Heart left ventricle (tissue), 13 donors: ENCODE measurements around the gene WDR89.

Experiments
- POLR2A ChIP-seq, 2 donors: fragments of 450-650 bp; IDR thresholded peaks; one replicate each; pipeline ENCODE4 v1.6.1; 2017; ENCODE audit warnings: antibody characterized with exemption in 2 of 2, mild to moderate bottlenecking in 2 of 2, moderate library complexity in 2 of 2
- TF ChIP-seq, protein P1 (sequence below), 12 donors: fragments of 200-600 bp; sonication (generic) in 4 of 12; IDR thresholded peaks; one replicate each; pipeline versions ENCODE4 v1.5.0 to v1.8.0; 2018 to 2022; ENCODE audit warnings: antibody characterized with exemption in 12 of 12, mild to moderate bottlenecking in 5 of 12
- donor health status: ischemic (EF 13 %, LVEDD 7.1; RV severe dilation, severe dysfunction).
- donor health status: DM: no; HTN: yes; CAD: no.
- donor health status: DM: no; HTN: no; CAD: no.
- donor health status: ischemic (EF 25% LVEDD 6.9; RV normal size, moderate dysfunction).
- donor health status: ischemic (EF 25% LVEDD 5.7; RV mildly dilated, moderate dysfunction).
- donor health status: ischemic (EF 35%, LVEDD 5.7; RV mildly dilated, moderate dysfunction).
- donor health status: nonischemic (EF 11% LVEDD 7.7; RV severe dilation, severe dysfunction).
- donor health status: DM: yes; HTN: yes; CAD: no.
- donor health status: PGD.
- donor health status: ischemic (EF 29% LVEDD 5.4; RV normal size, mild dysfunction).
- donor health status: nonischemic (EF 23%, LVEDD 6.1; RV moderate dilation, normal function).

GRCh38 chr14:63604626-63605025, 37.0 kb downstream of the WDR89 start:
- TF ChIP-seq, protein P1, sequence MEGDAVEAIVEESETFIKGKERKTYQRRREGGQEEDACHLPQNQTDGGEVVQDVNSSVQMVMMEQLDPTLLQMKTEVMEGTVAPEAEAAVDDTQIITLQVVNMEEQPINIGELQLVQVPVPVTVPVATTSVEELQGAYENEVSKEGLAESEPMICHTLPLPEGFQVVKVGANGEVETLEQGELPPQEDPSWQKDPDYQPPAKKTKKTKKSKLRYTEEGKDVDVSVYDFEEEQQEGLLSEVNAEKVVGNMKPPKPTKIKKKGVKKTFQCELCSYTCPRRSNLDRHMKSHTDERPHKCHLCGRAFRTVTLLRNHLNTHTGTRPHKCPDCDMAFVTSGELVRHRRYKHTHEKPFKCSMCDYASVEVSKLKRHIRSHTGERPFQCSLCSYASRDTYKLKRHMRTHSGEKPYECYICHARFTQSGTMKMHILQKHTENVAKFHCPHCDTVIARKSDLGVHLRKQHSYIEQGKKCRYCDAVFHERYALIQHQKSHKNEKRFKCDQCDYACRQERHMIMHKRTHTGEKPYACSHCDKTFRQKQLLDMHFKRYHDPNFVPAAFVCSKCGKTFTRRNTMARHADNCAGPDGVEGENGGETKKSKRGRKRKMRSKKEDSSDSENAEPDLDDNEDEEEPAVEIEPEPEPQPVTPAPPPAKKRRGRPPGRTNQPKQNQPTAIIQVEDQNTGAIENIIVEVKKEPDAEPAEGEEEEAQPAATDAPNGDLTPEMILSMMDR (IDR thresholded peaks at IDR 0.05), result no peak
- TF ChIP-seq POLR2A (IDR thresholded peaks at IDR 0.05), result no peak
